GM23248 (cell line): ENCODE data around the gene SCFD1. TPM values are rescaled to one million over a fixed set of nuclear protein-coding genes. Genes with fewer than 3 reads are reported as not detected.

ENCODE experiments used
- DNase-seq: peaks from one replicate; pipeline ENCODE4 v3.0.0-alpha.2; 2015
- H2AFZ ChIP-seq: fragments of 200-600 bp; sonication (generic); 2 replicates; pipeline ENCODE4 v1.6.1; 2016; ENCODE audit warnings: antibody characterized with exemption
- H3F3A ChIP-seq: fragments of 200-600 bp; sonication (generic); 2 replicates; pipeline ENCODE4 v1.6.1; 2016; ENCODE audit warnings: mild to moderate bottlenecking, antibody characterized with exemption, mixed run types; ENCODE audit not compliant: insufficient read depth
- H3K27ac ChIP-seq: fragments of 200-600 bp; sonication (generic); 2 replicates; pipeline ENCODE4 v1.5.1; 2016; ENCODE audit warnings: mild to moderate bottlenecking
- H3K27me3 ChIP-seq: fragments of 200-600 bp; sonication (generic); replicated peaks from 2 replicates; pipeline ENCODE4 v1.6.1; 2016; ENCODE audit warnings: mild to moderate bottlenecking; ENCODE audit not compliant: insufficient read depth
- H3K36me3 ChIP-seq: fragments of 200-600 bp; sonication (generic); 2 replicates; pipeline ENCODE4 v1.6.1; 2016; ENCODE audit warnings: low read depth, mild to moderate bottlenecking
- H3K4me1 ChIP-seq: fragments of 200-600 bp; sonication (generic); 2 replicates; pipeline ENCODE4 v1.6.1; 2016; ENCODE audit warnings: mild to moderate bottlenecking; ENCODE audit not compliant: insufficient read depth
- H3K4me2 ChIP-seq: fragments of 200-600 bp; sonication (generic); one replicate; pipeline ENCODE4 v1.6.1; 2016; ENCODE audit warnings: mild to moderate bottlenecking; ENCODE audit not compliant: unreplicated experiment
- H3K4me3 ChIP-seq: fragments of 200-600 bp; sonication (generic); 2 replicates; pipeline ENCODE4 v1.5.1; 2016; ENCODE audit warnings: mild to moderate bottlenecking
- H3K79me2 ChIP-seq: fragments of 200-600 bp; sonication (generic); 2 replicates; pipeline ENCODE4 v1.6.1; 2016; ENCODE audit warnings: mild to moderate bottlenecking; ENCODE audit not compliant: insufficient read depth
- H3K9ac ChIP-seq: fragments of 200-600 bp; sonication (generic); 2 replicates; pipeline ENCODE4 v1.6.1; 2016; ENCODE audit warnings: mild to moderate bottlenecking
- H3K9me2 ChIP-seq: fragments of 200-600 bp; sonication (generic); 2 replicates; pipeline ENCODE4 v1.6.1; 2016; ENCODE audit warnings: mixed run types, mild to moderate bottlenecking, moderate library complexity; ENCODE audit not compliant: insufficient read depth
- H3K9me3 ChIP-seq: fragments of 200-600 bp; sonication (generic); one replicate; pipeline ENCODE4 v1.6.1; 2017; ENCODE audit warnings: low read depth
- H4K20me1 ChIP-seq: fragments of 200-600 bp; sonication (generic); 2 replicates; pipeline ENCODE4 v1.6.0; 2016; ENCODE audit not compliant: insufficient read depth
- EZH2 ChIP-seq: fragments of 200-600 bp; sonication (generic); IDR thresholded peaks from 2 replicates; pipeline ENCODE4 v1.6.1; 2018; ENCODE audit warnings: antibody characterized with exemption, mild to moderate bottlenecking; ENCODE audit not compliant: insufficient read depth, poor library complexity, severe bottlenecking
- EZH2phosphoT487 ChIP-seq: fragments of 200-600 bp; sonication (generic); IDR thresholded peaks from 2 replicates; pipeline ENCODE4 v1.6.1; 2018; ENCODE audit warnings: antibody characterized with exemption, moderate library complexity, mild to moderate bottlenecking, low read depth; ENCODE audit not compliant: insufficient read depth
- WGBS, 2 experiments: methylation state at CpG; one replicate each; pipeline ENCODE4 v1.1.6; 2015 to 2017; ENCODE audit warnings: low lambda C conversion rate in 2 of 2, low coverage in 1 of 2; ENCODE audit errors: missing lambda C conversion rate in 2 of 2; 5-methylcytosine and 5-hydroxymethylcytosine counted together
- in situ Hi-C: fragments of 300-500 bp; cut with MboI; formaldehyde crosslinking; loops from 2 replicates; pipeline ENCODE4 v1.15.0; 2020
- polyA plus RNA-seq: library from polyadenylated mRNA; unstranded; fragments of >200 nt; fragmentation: Nextera tagmentation; extraction: Ambion mirVana; gene quantifications from 2 replicates; pipeline ENCODE4 v1.2.1, GENCODE V29; 2016
- total RNA-seq: library from RNA; depleted of rRNA; stranded (reverse); fragments of >200 nt; shearing (Covaris generic); gene quantifications from 2 replicates; pipeline ENCODE4 v1.2.3, GENCODE V29; 2014; rRNA removed

SCFD1 gene, protein sequence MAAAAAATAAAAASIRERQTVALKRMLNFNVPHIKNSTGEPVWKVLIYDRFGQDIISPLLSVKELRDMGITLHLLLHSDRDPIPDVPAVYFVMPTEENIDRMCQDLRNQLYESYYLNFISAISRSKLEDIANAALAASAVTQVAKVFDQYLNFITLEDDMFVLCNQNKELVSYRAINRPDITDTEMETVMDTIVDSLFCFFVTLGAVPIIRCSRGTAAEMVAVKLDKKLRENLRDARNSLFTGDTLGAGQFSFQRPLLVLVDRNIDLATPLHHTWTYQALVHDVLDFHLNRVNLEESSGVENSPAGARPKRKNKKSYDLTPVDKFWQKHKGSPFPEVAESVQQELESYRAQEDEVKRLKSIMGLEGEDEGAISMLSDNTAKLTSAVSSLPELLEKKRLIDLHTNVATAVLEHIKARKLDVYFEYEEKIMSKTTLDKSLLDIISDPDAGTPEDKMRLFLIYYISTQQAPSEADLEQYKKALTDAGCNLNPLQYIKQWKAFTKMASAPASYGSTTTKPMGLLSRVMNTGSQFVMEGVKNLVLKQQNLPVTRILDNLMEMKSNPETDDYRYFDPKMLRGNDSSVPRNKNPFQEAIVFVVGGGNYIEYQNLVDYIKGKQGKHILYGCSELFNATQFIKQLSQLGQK
- total RNA-seq (78.7 and 92.3 TPM in 2 replicates), polyA plus RNA-seq (114 and 117 TPM in 2 replicates)

- Histone ChIP-seq H3K9me2 (no peaks in the 10 kb centered on the region), H3F3A (peaks cover 50% of the 10 kb centered on the region), H3K4me2 (peak within 1 kb of the TSS; percentile 95), H3K79me2 (peaks cover 50% of the 10 kb centered on the region), H3K27ac (peak within 1 kb of the TSS; percentile 93), H3K4me1 (peaks cover 21% of the 10 kb centered on the region), H3K9ac (peak within 1 kb of the TSS; percentile 96), H3K9me3 (no peaks in the 10 kb centered on the region), H3K4me3 (peak within 1 kb of the TSS; percentile 99), H2AFZ (peak within 1 kb of the TSS; percentile 92), H3K27me3 (no peaks in the 10 kb centered on the region), H3K36me3 (no peaks in the 10 kb centered on the region; the same call in 1 of the 2 replicates), H4K20me1 (no peaks in the 10 kb centered on the region)
- TF ChIP-seq EZH2phosphoT487 (no peak), EZH2 (no peak)
- peak; percentile 97 for DNase-seq
- 1% methylated on average over 35 of the region's 35 CpGs for WGBS, 2 experiments
- in situ Hi-C loops = no loop called here
Measured at GRCh38 chr14:30621940-30622830, at the start of gene SCFD1. TSS of gene SCFD1 (plus strand) at chr14:30622319. CDS start at chr14:30622339, 20 bp downstream.

DNA sequence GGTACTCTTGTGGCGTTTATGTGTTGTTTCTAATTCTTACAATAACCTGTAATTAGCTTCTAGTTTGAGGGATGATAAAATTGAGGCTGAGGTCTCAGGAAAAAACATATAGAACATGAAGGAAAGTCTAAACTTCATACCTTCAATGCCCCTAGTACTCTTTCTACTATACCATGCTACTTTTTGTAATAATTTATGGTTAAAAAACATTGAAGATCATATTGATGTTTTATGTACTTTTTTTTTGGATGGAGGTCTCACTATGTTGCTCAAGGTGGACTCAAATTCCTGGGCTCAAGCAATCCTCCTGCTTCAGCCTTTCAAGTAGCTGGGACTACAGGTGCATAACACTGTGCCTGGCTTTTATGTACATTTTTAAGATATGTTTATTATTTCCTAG is 49.3 kb upstream of the SCFD1 start:
- Histone ChIP-seq H3K27me3 (no peaks in the 10 kb centered on the region), H4K20me1 (peaks cover 21% of the 10 kb centered on the region; the same call in 1 of the 2 replicates), H3K27ac (no peak overlapping the region), H3F3A (peaks cover 8% of the 10 kb centered on the region; the same call in 1 of the 2 replicates), H3K4me1 (peaks cover 23% of the 10 kb centered on the region), H2AFZ (no peak overlapping the region), H3K9me2 (0 out of 2 replicates have a peak, but pooled peaks cover 4% of the 10 kb centered on the region), H3K79me2 (peaks cover 100% of the 10 kb centered on the region), H3K4me3 (no peak overlapping the region), H3K9me3 (no peaks in the 10 kb centered on the region), H3K36me3 (no peaks in the 10 kb centered on the region), H3K9ac (no peak overlapping the region), H3K4me2 (no peak overlapping the region)
- in situ Hi-C loops = no loop called here
- TF ChIP-seq EZH2 (no peak), EZH2phosphoT487 (no peak)
- 98 to 100% methylated on average over 1 of the region's 1 CpG for WGBS, 2 experiments
- no peak for DNase-seq

- Histone ChIP-seq H2AFZ (no peak overlapping the region), H3K27me3 (no peaks in the 10 kb centered on the region), H3K4me2 (no peak overlapping the region), H3K36me3 (no peaks in the 10 kb centered on the region), H3F3A (peaks cover 8% of the 10 kb centered on the region; the same call in 1 of the 2 replicates), H3K79me2 (peaks cover 100% of the 10 kb centered on the region), H3K9ac (no peak overlapping the region), H3K4me3 (no peak overlapping the region), H4K20me1 (peaks cover 18% of the 10 kb centered on the region; the same call in 1 of the 2 replicates), H3K9me2 (no peaks in the 10 kb centered on the region), H3K4me1 (peaks cover 23% of the 10 kb centered on the region), H3K9me3 (no peaks in the 10 kb centered on the region), H3K27ac (no peak overlapping the region)
- WGBS, 2 experiments = 95 to 99% methylated on average over 5 of the region's 5 CpGs
- no peak for TF ChIP-seq EZH2phosphoT487
- TF ChIP-seq EZH2 = no peak
- DNase-seq = peak; percentile 37
- in situ Hi-C loops = no loop called here
Measured at GRCh38 chr14:30573226-30573814, 48.8 kb upstream of the SCFD1 start.
